Measurements from ENCODE around the gene RBM33. TPM values are rescaled to one million over a fixed set of nuclear protein-coding genes. Genes with fewer than 3 reads are reported as not detected.

The RBM33 gene
- total RNA-seq, 1 donor: 21.9 TPM

GRCh38 chr7:155755026-155755425 lies 110.6 kb downstream of the RBM33 start:
- TF ChIP-seq CTCF (IDR thresholded peaks at IDR 0.05; ENCODE audit: insufficient read depth, low read length): no peak
- DNase-seq (ENCODE audit: low read depth): no peak
- no peak overlapping the region for H3K4me3 ChIP-seq (ENCODE audit: low read depth, low read length)

- DNase-seq (ENCODE audit: low read depth): no peak
- H3K4me3 ChIP-seq (ENCODE audit: low read depth, low read length): no peak overlapping the region
- TF ChIP-seq CTCF (IDR thresholded peaks at IDR 0.05; ENCODE audit: insufficient read depth, low read length): no peak
Measured at GRCh38 chr7:155756322-155756721, 111.9 kb downstream of the RBM33 start.

- TF ChIP-seq CTCF (IDR thresholded peaks at IDR 0.05; ENCODE audit: insufficient read depth, low read length): no peak
- DNase-seq (ENCODE audit: low read depth): no peak
- H3K4me3 ChIP-seq (ENCODE audit: low read depth, low read length): no peak overlapping the region
Measured at GRCh38 chr7:155758348-155758747, 113.9 kb downstream of the RBM33 start.

GRCh38 chr7:155759740-155760430 lies 115.4 kb downstream of the RBM33 start:
- no peak for TF ChIP-seq CTCF (IDR thresholded peaks at IDR 0.05; ENCODE audit: insufficient read depth, low read length)
- DNase-seq (ENCODE audit: low read depth): no peak
- H3K4me3 ChIP-seq (ENCODE audit: low read depth, low read length): no peak overlapping the region

GRCh38 chr7:155761162-155761561 lies 116.7 kb downstream of the RBM33 start:
- no peak for TF ChIP-seq CTCF (IDR thresholded peaks at IDR 0.05; ENCODE audit: insufficient read depth, low read length)
- no peak overlapping the region for H3K4me3 ChIP-seq (ENCODE audit: low read depth, low read length)
- DNase-seq (ENCODE audit: low read depth): no peak

- DNase-seq (ENCODE audit: low read depth): no peak
- no peak overlapping the region for H3K4me3 ChIP-seq (ENCODE audit: low read depth, low read length)
- no peak for TF ChIP-seq CTCF (IDR thresholded peaks at IDR 0.05; ENCODE audit: insufficient read depth, low read length)
Measured at GRCh38 chr7:155762036-155762435, 117.6 kb downstream of the RBM33 start.

- no peak for TF ChIP-seq CTCF (IDR thresholded peaks at IDR 0.05; ENCODE audit: insufficient read depth, low read length)
- no peak for DNase-seq (ENCODE audit: low read depth)
- no peak overlapping the region for H3K4me3 ChIP-seq (ENCODE audit: low read depth, low read length)
Measured at GRCh38 chr7:155762655-155763054, 118.2 kb downstream of the RBM33 start.

Measured in fibroblast of the aortic adventitia (primary cell).